Measurements from ENCODE around the gene MYO1B. TPM values are rescaled to one million over a fixed set of nuclear protein-coding genes. Genes with fewer than 3 reads are reported as not detected.

Gene MYO1B
- total and polyA plus RNA-seq, 8 donors: 136 to 305 (median 197) TPM

DNA sequence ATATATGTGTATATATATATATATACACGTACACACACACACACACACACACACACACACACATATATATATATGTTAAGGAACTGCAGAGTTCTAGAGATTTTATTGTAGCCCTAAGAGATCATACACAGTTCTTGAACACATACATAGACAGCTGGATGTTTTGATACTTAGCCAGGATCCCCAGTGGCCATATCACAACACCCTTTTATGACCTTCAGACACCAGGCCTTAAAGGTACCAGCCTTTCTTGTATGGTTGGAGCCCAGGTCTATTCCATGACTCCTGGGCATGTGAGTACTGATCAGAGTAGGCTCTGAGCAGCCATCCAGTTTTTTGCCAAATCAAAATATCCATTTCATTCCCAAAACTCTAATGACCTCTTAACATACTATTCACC, 138.3 kb downstream of the MYO1B start:
- H3K4me3 ChIP-seq: no peak overlapping the region
- H3K4me1 ChIP-seq: peaks cover 5 to 19% of the 10 kb centered on the region in 2 donors
- peaks cover 0 to 21% of the 10 kb centered on the region in 2 donors for H3K36me3 ChIP-seq
- H3K27ac ChIP-seq: no peak overlapping the region
- intact Hi-C loops (cut with DNase I): no loop called here
- no peak for TF ChIP-seq CTCF (IDR thresholded peaks at IDR 0.05)
- DNase-seq (no peak), ATAC-seq (no peak)
- no peaks in the 10 kb centered on the region for H3K27me3 ChIP-seq
- H3K9me3 ChIP-seq: no peaks in the 10 kb centered on the region

DNA sequence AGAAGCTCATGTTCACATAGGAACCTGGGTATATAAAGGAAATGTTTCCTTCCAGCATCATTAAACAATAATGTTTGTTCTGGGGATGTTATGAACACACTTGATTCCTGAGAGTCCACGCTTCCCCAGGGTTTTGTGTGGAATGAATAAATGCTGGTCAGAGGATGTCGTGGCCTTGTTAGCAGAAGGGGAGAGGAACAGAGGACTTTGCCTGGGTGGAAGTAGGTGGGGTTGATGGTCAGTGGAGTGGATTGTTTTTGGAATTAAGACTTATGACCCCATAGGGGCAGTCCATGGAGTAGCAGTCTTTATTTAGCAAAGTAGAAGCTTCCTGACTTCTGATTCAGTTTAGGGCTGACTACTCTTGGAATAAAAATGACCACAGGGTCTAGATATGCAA, 139.6 kb downstream of the MYO1B start:
- H3K4me1 ChIP-seq: peaks cover 5 to 19% of the 10 kb centered on the region in 2 donors
- H3K9me3 ChIP-seq: no peaks in the 10 kb centered on the region
- DNase-seq (no peak), ATAC-seq (no peak)
- peak overlapping the region in 1 of 2 donors; percentile 60 for H3K27ac ChIP-seq
- H3K36me3 ChIP-seq: peaks cover 0 to 34% of the 10 kb centered on the region in 2 donors
- TF ChIP-seq CTCF (IDR thresholded peaks at IDR 0.05): no peak
- H3K27me3 ChIP-seq: no peaks in the 10 kb centered on the region
- intact Hi-C loops (cut with DNase I): no loop called here
- H3K4me3 ChIP-seq: no peak overlapping the region

DNA sequence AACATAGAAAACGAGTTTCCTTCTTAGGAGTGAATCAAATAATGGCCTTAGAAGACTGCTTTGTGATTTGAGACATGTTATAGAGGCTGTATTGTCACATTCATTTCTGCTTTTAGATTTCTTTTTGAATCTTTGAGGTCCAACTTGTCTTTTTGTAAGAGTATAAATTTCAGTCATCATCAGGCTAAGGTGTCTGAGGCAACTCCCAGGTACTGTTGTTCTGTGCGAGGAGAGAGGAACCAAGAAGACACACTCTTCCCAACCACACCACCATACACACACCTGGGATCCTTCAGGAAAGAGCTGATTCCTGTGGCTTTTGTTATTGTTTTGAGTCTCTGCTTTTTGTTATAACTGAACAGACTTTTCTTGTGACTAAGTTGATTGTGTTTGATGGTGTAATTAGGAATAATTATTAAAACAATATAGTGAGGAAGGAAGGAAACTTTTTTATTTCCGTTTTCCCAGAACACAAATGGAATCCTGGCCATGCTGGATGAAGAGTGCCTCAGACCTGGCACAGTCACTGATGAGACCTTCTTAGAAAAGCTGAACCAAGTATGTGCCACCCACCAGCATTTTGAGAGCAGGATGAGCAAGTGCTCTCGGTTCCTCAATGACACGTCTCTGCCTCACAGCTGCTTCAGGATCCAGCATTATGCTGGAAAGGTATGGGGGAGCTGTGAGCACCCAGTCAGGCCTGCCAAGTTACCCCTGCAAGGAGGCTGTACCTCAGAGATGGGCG, 140.4 kb downstream of the MYO1B start:
- no peak overlapping the region for H3K4me3 ChIP-seq
- H3K27me3 ChIP-seq: no peaks in the 10 kb centered on the region
- ATAC-seq (no peak), DNase-seq (no peak)
- H3K9me3 ChIP-seq: no peaks in the 10 kb centered on the region
- H3K36me3 ChIP-seq: peaks cover 0 to 35% of the 10 kb centered on the region in 2 donors
- intact Hi-C loops (cut with DNase I): no loop called here
- peaks cover 5 to 19% of the 10 kb centered on the region in 2 donors for H3K4me1 ChIP-seq
- peak overlapping the region in 1 of 2 donors; percentile 60 for H3K27ac ChIP-seq
- no peak for TF ChIP-seq CTCF (IDR thresholded peaks at IDR 0.05)

DNA sequence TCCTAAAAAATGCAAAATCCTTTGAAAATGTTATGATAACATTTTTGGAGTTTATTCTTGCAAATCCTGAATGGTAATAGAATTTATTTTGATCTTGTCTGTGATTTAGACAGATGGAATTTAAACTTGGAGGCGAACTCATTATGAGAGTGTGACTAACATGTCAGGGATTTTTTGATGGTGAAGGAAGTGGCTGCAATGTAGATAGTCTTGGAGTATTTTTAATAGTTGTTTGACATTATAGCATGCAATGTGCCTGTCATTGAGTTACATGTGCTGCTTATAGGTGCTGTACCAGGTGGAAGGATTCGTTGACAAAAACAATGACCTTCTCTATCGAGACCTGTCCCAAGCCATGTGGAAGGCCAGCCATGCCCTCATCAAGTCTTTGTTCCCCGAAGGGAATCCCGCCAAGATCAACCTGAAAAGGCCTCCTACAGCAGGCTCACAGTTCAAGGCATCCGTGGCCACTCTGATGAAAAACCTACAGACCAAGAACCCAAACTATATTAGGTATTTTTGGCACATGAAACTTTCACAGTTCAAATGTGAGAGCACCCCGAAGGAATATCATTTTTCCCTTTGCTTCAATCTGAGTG, 141.8 kb downstream of the MYO1B start:
- Histone ChIP-seq H3K27ac (no peak overlapping the region), H3K36me3 (peaks cover 0 to 44% of the 10 kb centered on the region in 2 donors), H3K9me3 (no peaks in the 10 kb centered on the region), H3K4me1 (peaks cover 5 to 19% of the 10 kb centered on the region in 2 donors), H3K4me3 (no peak overlapping the region), H3K27me3 (no peaks in the 10 kb centered on the region)
- peak; percentile 36 for ATAC-seq
- intact Hi-C loops (cut with DNase I): no loop called here
- TF ChIP-seq CTCF (IDR thresholded peaks at IDR 0.05): no peak
- no peak for DNase-seq

GRCh38 chr2:191389288-191389687, 144.1 kb downstream of the MYO1B start:
- H3K4me1 ChIP-seq: peaks cover 0 to 7% of the 10 kb centered on the region in 2 donors

More at GRCh38 chr2:191389288-191389687, 144.1 kb downstream of the MYO1B start:
- DNase-seq: no peak
- H3K9me3 ChIP-seq: no peaks in the 10 kb centered on the region
- TF ChIP-seq CTCF (IDR thresholded peaks at IDR 0.05): no peak
- no peak overlapping the region for H3K27ac ChIP-seq
- no peaks in the 10 kb centered on the region for H3K27me3 ChIP-seq
- ATAC-seq: no peak
- H3K36me3 ChIP-seq: peaks cover 0 to 66% of the 10 kb centered on the region in 2 donors
- intact Hi-C loops (cut with DNase I): no loop called here
- H3K4me3 ChIP-seq: no peak overlapping the region

Data from left lung (tissue), 10 donors.